ENCODE results near the gene MYO16. TPM values are rescaled to one million over a fixed set of nuclear protein-coding genes. Genes with fewer than 3 reads are reported as not detected.

Gene MYO16
- total and polyA plus RNA-seq, 8 donors: 0.03 to 0.47 (median 0.16) TPM

- intact Hi-C loops (cut with DNase I): no loop called here
- FAIRE-seq: no peak
- Histone ChIP-seq H3K9me3 (no peaks in the 10 kb centered on the region), H3K4me1 (no peaks in the 10 kb centered on the region), H3K27ac (no peak overlapping the region), H3K36me3 (no peaks in the 10 kb centered on the region), H3K27me3 (no peaks in the 10 kb centered on the region), H3K4me3 (no peak overlapping the region)
- DNase-seq: no peak
- no peak for ATAC-seq
- TF ChIP-seq, protein P1, sequence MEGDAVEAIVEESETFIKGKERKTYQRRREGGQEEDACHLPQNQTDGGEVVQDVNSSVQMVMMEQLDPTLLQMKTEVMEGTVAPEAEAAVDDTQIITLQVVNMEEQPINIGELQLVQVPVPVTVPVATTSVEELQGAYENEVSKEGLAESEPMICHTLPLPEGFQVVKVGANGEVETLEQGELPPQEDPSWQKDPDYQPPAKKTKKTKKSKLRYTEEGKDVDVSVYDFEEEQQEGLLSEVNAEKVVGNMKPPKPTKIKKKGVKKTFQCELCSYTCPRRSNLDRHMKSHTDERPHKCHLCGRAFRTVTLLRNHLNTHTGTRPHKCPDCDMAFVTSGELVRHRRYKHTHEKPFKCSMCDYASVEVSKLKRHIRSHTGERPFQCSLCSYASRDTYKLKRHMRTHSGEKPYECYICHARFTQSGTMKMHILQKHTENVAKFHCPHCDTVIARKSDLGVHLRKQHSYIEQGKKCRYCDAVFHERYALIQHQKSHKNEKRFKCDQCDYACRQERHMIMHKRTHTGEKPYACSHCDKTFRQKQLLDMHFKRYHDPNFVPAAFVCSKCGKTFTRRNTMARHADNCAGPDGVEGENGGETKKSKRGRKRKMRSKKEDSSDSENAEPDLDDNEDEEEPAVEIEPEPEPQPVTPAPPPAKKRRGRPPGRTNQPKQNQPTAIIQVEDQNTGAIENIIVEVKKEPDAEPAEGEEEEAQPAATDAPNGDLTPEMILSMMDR (IDR thresholded peaks at IDR 0.05): no peak
- WGBS, 2 donors: 54 to 65% methylated on average over 4 of the region's 4 CpGs
These were observed 105.3 kb downstream of the MYO16 start for GRCh38 chr13:108734676-108735075.

DNA sequence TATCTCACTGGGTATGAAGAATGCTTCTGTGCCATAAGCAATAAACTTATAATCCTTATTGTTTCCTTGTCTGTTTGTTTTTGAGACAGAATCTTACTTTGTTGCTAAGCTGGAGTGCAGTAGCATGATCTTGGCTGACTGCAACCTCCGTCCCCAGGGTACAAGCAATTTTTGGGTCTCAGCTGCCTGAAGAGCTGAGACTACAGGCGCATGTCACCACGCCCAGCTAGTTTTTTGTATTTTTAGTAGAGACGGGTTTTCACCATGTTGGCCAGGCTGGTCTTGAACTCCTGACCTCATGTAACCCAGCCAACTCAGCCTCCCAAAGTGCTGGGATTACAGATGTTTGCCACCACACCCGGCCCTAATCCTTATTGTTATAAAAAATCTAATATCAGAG is 112.5 kb downstream of the MYO16 start:
- Histone ChIP-seq H3K4me1 (no peaks in the 10 kb centered on the region), H3K36me3 (no peaks in the 10 kb centered on the region), H3K27ac (no peak overlapping the region), H3K27me3 (no peaks in the 10 kb centered on the region), H3K9me3 (no peaks in the 10 kb centered on the region), H3K4me3 (no peak overlapping the region)
- DNase-seq (no peak), FAIRE-seq (no peak), ATAC-seq (no peak)
- WGBS, 2 donors: 54 to 68% methylated on average over 5 of the region's 5 CpGs
- intact Hi-C loops (cut with DNase I): no loop called here
- TF ChIP-seq, protein P1 (IDR thresholded peaks at IDR 0.05): no peak

DNA sequence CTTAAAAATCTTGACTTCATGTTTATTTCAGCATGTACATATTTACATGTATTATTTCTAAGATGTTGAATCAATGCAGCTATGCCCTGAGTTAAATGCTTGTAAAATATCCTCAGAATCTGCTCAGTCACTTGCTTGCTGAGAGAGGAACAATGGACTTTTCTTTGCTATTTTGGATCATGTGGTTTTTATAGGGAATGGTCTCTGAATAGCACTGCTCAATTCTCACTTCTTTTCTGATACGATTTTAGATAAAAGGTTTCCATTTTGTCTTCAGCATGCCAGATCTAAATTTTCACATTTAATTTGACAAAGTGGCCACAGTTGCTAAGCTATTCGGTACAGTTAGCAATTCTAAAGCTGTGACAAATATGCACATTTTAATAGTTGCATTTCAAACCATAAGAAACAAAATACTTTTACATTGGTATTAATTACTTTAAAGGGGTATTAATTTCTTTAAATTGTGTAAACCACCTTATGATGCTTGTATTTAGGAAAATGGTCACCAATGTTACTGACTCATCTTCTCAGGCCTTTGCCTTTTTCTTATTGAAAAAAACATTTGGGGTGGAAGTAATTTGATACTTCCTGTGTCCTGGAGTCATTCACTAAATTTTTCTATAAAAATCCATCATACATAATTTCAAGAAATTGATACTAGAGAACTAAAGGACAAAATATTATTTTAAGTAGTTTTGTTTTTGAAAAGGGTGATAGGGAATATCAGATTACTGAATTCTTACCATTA is 113.5 kb downstream of the MYO16 start:
- no peak for FAIRE-seq
- H3K36me3 ChIP-seq: no peaks in the 10 kb centered on the region

DNA sequence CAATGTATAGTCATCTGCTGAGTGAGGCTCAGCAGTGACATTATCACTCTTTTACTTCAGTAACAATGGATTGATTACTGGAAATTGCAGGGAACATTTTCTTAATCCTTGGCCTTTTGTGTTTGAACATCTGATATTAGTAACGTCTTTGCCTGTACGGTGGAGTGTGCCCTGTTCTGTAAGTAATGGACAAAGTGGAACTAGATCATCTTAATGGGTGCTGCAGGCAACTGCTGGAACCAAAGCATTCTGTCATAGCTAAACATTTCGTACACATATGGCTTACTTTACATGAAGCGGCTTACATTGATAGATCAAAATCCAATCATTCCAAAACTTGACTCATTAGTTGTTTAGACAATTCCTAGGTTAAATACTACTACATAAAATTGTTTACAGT is 114.1 kb downstream of the MYO16 start:
- Histone ChIP-seq H3K9me3 (no peaks in the 10 kb centered on the region), H3K27ac (no peak overlapping the region), H3K4me1 (no peaks in the 10 kb centered on the region), H3K36me3 (no peaks in the 10 kb centered on the region), H3K27me3 (no peaks in the 10 kb centered on the region), H3K4me3 (no peak overlapping the region)
- no peak for FAIRE-seq
- DNase-seq: no peak
- TF ChIP-seq, protein P1 (IDR thresholded peaks at IDR 0.05): no peak
- no peak for ATAC-seq
- intact Hi-C loops (cut with DNase I): no loop called here
- WGBS, 2 donors: 58 to 69% methylated on average over 4 of the region's 4 CpGs

More for the DNA sequence above, 113.5 kb downstream of the MYO16 start:
- TF ChIP-seq, protein P1 (IDR thresholded peaks at IDR 0.05): no peak
- 48 to 57% methylated on average over 2 of the region's 2 CpGs for WGBS, 2 donors
- DNase-seq: no peak
- Histone ChIP-seq H3K27me3 (no peaks in the 10 kb centered on the region), H3K9me3 (no peaks in the 10 kb centered on the region), H3K27ac (no peak overlapping the region), H3K4me3 (no peak overlapping the region), H3K4me1 (no peaks in the 10 kb centered on the region)
- intact Hi-C loops (cut with DNase I): no loop called here
- no peak for ATAC-seq

DNA sequence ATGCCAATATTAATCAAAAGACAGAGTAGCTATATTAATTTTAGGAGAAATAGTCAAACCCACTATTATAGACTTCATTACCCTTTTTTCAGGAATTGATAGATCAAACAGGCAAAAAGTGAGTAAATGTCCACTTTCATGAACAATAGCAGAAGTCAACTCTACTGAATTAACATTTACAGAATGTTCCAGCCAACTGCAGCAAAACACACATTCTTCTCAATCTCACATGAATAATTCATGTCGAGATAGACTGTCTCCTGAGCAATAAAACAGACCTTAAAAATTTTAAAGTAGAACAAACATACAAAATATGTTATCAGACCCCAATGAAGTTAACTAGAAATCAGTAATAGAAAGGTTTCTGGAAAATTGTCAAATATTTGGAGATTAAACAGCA is 118.4 kb downstream of the MYO16 start:
- 34 to 50% methylated on average over 1 of the region's 1 CpG for WGBS, 2 donors
- TF ChIP-seq, protein P1 (IDR thresholded peaks at IDR 0.05): no peak
- Histone ChIP-seq H3K9me3 (no peaks in the 10 kb centered on the region), H3K4me3 (no peak overlapping the region), H3K27me3 (no peaks in the 10 kb centered on the region), H3K27ac (no peak overlapping the region), H3K36me3 (no peaks in the 10 kb centered on the region), H3K4me1 (no peaks in the 10 kb centered on the region)
- ATAC-seq (no peak), FAIRE-seq (no peak), DNase-seq (no peak)
- intact Hi-C loops (cut with DNase I): no loop called here
